ENCODE results near the gene HSF4.

HSF4 gene

GRCh38 chr16:67169011-67169451 lies 4.5 kb downstream of the HSF4 start:
- DNase-seq, result no peak

- DNase-seq, result no peak
Observed at GRCh38 chr16:67169642-67170167, 5.2 kb downstream of the HSF4 start.

- DNase-seq, result no peak
Observed at GRCh38 chr16:67170168-67170948, 5.8 kb downstream of the HSF4 start, which contains the start of gene NOL3. Gene NOL3 (plus strand): TSS chr16:67170538.

- DNase-seq, result no peak
Observed at GRCh38 chr16:67170949-67171649, 6.6 kb downstream of the HSF4 start.

- no peak for DNase-seq
Observed at GRCh38 chr16:67173323-67173722, 8.8 kb downstream of the HSF4 start.

GRCh38 chr16:67173808-67174705 lies 9.5 kb downstream of the HSF4 start:
- peak; percentile 59 for DNase-seq

GRCh38 chr16:67174706-67175231 lies 10.2 kb downstream of the HSF4 start:
- no peak for DNase-seq

GRCh38 chr16:67176662-67177061 lies 12.1 kb downstream of the HSF4 start:
- no peak for DNase-seq

GRCh38 chr16:67177743-67178699 lies 13.5 kb downstream of the HSF4 start:
- DNase-seq, result peak; percentile 73

- no peak for DNase-seq
Observed at GRCh38 chr16:67179421-67180080, 15.0 kb downstream of the HSF4 start.

- DNase-seq, result no peak
Observed at GRCh38 chr16:67180166-67180565, 15.6 kb downstream of the HSF4 start.

GRCh38 chr16:67181346-67181745 lies 16.8 kb downstream of the HSF4 start:
- no peak for DNase-seq

- DNase-seq, result no peak
Observed at GRCh38 chr16:67182288-67182687, 17.7 kb downstream of the HSF4 start.

- no peak for DNase-seq
Observed at GRCh38 chr16:67183284-67183626, 18.7 kb downstream of the HSF4 start.

GRCh38 chr16:67183627-67184452 lies 19.3 kb downstream of the HSF4 start, which contains the start of gene MATCAP1:
Gene MATCAP1 (minus strand): TSS chr16:67183963. CDS start chr16:67180610, 3,353 bp downstream.
- peak; percentile 97 for DNase-seq

GRCh38 chr16:67184453-67184994 lies 20.0 kb downstream of the HSF4 start:
- DNase-seq, result no peak

GRCh38 chr16:67184995-67185650 lies 20.6 kb downstream of the HSF4 start:
- peak; percentile 70 for DNase-seq

GRCh38 chr16:67185651-67186134 lies 21.1 kb downstream of the HSF4 start:
- DNase-seq, result no peak

- no peak for DNase-seq
Observed at GRCh38 chr16:67186550-67186950, 22.0 kb downstream of the HSF4 start.

Data from central memory CD4-positive, alpha-beta T cell (primary cell).